Caco-2 (cell line): ENCODE data around the gene ZNF839. TPM values are rescaled to one million over a fixed set of nuclear protein-coding genes. Genes with fewer than 3 reads are reported as not detected.
"Not testable (repeated sequence)": the region's sequence is repeated elsewhere in the genome, so short reads cannot be mapped to it uniquely, and the experiment has no call there.

Source experiments
- BruUV-seq: library from RNA; stranded (reverse); fragments of 400-500 nt; replicated peaks from 2 replicates; lab custom pipeline; 2021; lab: Mats Ljungman, UMichigan
- CTCF ChIA-PET: fragments of 300-600 bp; sonication (Branson Sonifier 250); formaldehyde crosslinking; loops from one replicate; lab custom pipeline; 2022; ENCODE audit warnings: antibody characterized with exemption; lab: Charles Lee
- POLR2A ChIA-PET: fragments of 300-600 bp; sonication (Branson Sonifier 250); formaldehyde crosslinking; loops from one replicate; lab custom pipeline; 2022; ENCODE audit warnings: antibody characterized with exemption; lab: Charles Lee
- DNase-seq, 2 experiments: peaks; one replicate each; pipeline versions ENCODE4 v3.0.0 to v3.0.0-alpha.2; 2020 to 2022
- H3K27me3 ChIP-seq: replicated peaks from 2 replicates; pipeline ENCODE4 v1.6.0; 2011; ENCODE audit warnings: low read length; ENCODE audit not compliant: control insufficient read depth, insufficient read depth
- H3K36me3 ChIP-seq: 2 replicates; pipeline ENCODE4 v1.5.1; 2011; ENCODE audit warnings: low read length; ENCODE audit not compliant: control insufficient read depth, insufficient read depth
- H3K4me1 ChIP-seq: fragments of 250-450 bp; sonication (Bioruptor Pico); 2 replicates; pipeline ENCODE4 v1.5.1; 2020; ENCODE audit warnings: mild to moderate bottlenecking
- H3K4me3 ChIP-seq: 2 replicates; pipeline ENCODE4 v1.5.1; 2011; ENCODE audit warnings: low read depth, mild to moderate bottlenecking, control low read depth, low read length
- H3K9me3 ChIP-seq: fragments of 250-450 bp; sonication (Bioruptor Pico); 2 replicates; pipeline ENCODE4 v1.5.1; 2020; ENCODE audit warnings: mild to moderate bottlenecking, moderate library complexity
- H3K27ac Mint-ChIP-seq: one replicate; pipeline ENCODE4 v1.8.0; 2022; ENCODE audit warnings: mixed read lengths; ENCODE audit not compliant: unreplicated experiment
- H3K27me3 Mint-ChIP-seq: one replicate; pipeline ENCODE4 v1.8.0; 2022; ENCODE audit warnings: mixed read lengths; ENCODE audit not compliant: insufficient read depth, unreplicated experiment
- H3K36me3 Mint-ChIP-seq: one replicate; pipeline ENCODE4 v1.8.0; 2022; ENCODE audit warnings: mild to moderate bottlenecking, mixed read lengths; ENCODE audit not compliant: insufficient read depth, unreplicated experiment
- H3K4me1 Mint-ChIP-seq: one replicate; pipeline ENCODE4 v1.8.0; 2022; ENCODE audit warnings: low read depth, mixed read lengths; ENCODE audit not compliant: unreplicated experiment
- H3K4me3 Mint-ChIP-seq: one replicate; pipeline ENCODE4 v1.8.0; 2022; ENCODE audit warnings: mild to moderate bottlenecking, moderate library complexity, mixed read lengths; ENCODE audit not compliant: unreplicated experiment
- H3K9me3 Mint-ChIP-seq: one replicate; pipeline ENCODE4 v1.8.0; 2022; ENCODE audit warnings: mixed read lengths; ENCODE audit not compliant: unreplicated experiment
- intact Hi-C: fragments of 100-400 bp; cut with micrococcal nuclease; formaldehyde crosslinking; loops from one replicate; pipeline ENCODE4 v1.10.0; 2022; ENCODE audit not compliant: unreplicated experiment
- total RNA-seq: library from RNA; stranded (reverse); gene quantifications from 2 replicates; pipeline ENCODE4 v1.2.3, GENCODE V29; 2022
- TF ChIP-seq, protein P1 (sequence below), 2 experiments: fragments of 200-600 bp in 1 of 2; IDR thresholded peaks; 1 replicate in 1 of 2; 2 replicates in 1 of 2; pipeline versions ENCODE4 v1.5.1 to v1.8.0; 2011 to 2022; ENCODE audit warnings: antibody characterized with exemption in 1 of 2, control low read depth in 1 of 2, inconsistent platforms in 1 of 2, low read depth in 1 of 2, low read length in 1 of 2, mild to moderate bottlenecking in 1 of 2, moderate library complexity in 1 of 2; ENCODE audit not compliant: insufficient read depth in 1 of 2, severe bottlenecking in 1 of 2, unreplicated experiment in 1 of 2

ZNF839 gene
- total RNA-seq, 1 experiment from 2014 or later, result 11.9 TPM

DNA sequence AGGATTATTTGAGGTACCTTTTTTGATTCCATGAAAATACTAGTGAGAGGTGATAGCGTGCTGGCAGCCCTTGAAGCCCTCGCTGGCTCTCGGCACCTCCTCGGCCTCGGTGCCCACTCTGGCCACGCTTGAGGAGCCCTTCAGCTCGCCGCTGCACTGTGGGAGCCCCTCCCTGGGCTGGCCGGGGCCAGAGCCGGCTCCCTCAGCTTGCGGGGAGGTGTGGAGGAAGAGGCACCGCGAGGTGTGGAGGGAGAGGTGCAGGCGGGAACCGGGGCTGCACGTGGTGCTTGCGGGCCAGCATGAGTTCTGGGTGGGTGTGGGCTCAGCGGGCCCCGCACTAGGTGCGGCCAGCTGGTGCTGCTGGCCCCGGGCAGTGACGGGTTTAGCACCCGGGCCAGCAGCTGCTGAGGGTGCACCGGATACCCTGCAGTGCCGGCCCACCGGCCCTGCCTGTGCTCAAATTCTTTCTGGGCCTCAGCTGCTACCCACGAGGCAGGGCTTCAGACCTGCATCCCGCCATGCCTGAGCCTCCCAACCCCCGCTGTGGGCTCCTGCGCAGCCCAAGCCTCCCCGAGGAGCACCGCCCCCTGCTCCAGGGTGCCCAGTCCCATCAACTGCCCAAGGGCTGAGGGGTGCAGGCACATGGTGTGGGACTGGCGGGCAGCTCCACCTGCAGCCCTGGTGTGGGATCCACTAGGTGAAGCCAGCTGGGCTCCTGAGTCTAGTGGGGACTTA lies 21.9 kb upstream of the ZNF839 start:
- no TSS peak for BruUV-seq
- Mint-ChIP-seq H3K27ac (no peak overlapping the region), H3K9me3 (no peaks in the 10 kb centered on the region), H3K36me3 (no peaks in the 10 kb centered on the region), H3K4me1 (no peaks in the 10 kb centered on the region), H3K4me3 (no peak overlapping the region), H3K27me3 (no peaks in the 10 kb centered on the region)
- Histone ChIP-seq H3K27me3 (no peaks in the 10 kb centered on the region), H3K4me3 (no peak overlapping the region), H3K9me3 (no peaks in the 10 kb centered on the region), H3K4me1 (no peaks in the 10 kb centered on the region), H3K36me3 (no peaks in the 10 kb centered on the region)
- CTCF ChIA-PET, result no interaction called here
- TF ChIP-seq, protein P1, sequence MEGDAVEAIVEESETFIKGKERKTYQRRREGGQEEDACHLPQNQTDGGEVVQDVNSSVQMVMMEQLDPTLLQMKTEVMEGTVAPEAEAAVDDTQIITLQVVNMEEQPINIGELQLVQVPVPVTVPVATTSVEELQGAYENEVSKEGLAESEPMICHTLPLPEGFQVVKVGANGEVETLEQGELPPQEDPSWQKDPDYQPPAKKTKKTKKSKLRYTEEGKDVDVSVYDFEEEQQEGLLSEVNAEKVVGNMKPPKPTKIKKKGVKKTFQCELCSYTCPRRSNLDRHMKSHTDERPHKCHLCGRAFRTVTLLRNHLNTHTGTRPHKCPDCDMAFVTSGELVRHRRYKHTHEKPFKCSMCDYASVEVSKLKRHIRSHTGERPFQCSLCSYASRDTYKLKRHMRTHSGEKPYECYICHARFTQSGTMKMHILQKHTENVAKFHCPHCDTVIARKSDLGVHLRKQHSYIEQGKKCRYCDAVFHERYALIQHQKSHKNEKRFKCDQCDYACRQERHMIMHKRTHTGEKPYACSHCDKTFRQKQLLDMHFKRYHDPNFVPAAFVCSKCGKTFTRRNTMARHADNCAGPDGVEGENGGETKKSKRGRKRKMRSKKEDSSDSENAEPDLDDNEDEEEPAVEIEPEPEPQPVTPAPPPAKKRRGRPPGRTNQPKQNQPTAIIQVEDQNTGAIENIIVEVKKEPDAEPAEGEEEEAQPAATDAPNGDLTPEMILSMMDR (IDR thresholded peaks at IDR 0.05; ENCODE audit: insufficient read depth in 1 of 2, low read depth in 1 of 2, low read length in 1 of 2, severe bottlenecking in 1 of 2, unreplicated experiment in 1 of 2), result no peak
- intact Hi-C loops, result no loop called here
- POLR2A ChIA-PET, result interaction anchor here (0.6 kb wide), 1 partner anchor 19 kb away, joined by 3 read pairs; no protein-coding TSS in a partner anchor
- no peak for DNase-seq

DNA sequence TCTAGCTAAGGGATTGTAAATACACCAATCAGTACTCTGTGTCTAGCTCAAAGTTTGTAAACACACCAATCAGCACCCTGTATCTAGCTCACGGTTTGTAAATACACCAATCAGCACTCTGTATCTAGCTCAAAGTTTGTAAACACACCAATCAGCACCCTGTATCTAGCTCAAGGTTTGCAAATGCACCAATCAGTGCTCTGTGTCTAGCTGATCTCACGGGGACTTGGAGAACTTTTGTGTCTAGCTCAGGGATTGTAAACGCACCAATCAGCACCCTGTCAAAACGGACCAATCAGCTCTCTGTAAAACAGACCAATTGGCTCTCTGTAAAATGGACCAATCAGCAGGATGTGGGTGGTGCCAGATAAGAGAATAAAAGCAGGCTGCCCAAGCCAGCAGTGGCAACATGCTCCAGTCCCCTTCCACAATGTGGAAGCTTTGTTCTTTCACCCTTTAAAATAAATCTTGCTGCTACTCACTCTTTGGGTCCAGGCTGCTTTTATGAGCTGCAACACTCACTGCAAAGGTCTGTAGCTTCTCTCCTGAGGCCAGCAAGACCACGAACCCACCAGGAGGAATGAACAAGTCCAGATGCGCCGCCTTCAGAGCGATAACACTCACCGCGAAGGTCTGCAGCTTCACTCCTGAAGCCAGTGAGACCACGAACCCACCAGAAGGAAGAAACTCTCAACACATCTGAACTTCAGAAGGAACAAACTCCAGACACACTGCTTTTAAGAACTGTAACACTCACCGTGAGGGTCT lies 21.1 kb upstream of the ZNF839 start:
- H3K4me1 Mint-ChIP-seq, H3K36me3 ChIP-seq, CTCF ChIA-PET, DNase-seq, H3K27me3 Mint-ChIP-seq, intact Hi-C loops, H3K9me3 Mint-ChIP-seq, H3K27me3 ChIP-seq, H3K36me3 Mint-ChIP-seq, H3K4me3 Mint-ChIP-seq, BruUV-seq, H3K4me3 ChIP-seq, H3K4me1 ChIP-seq, H3K9me3 ChIP-seq, H3K27ac Mint-ChIP-seq, POLR2A ChIA-PET: not testable (repeated sequence)

DNA sequence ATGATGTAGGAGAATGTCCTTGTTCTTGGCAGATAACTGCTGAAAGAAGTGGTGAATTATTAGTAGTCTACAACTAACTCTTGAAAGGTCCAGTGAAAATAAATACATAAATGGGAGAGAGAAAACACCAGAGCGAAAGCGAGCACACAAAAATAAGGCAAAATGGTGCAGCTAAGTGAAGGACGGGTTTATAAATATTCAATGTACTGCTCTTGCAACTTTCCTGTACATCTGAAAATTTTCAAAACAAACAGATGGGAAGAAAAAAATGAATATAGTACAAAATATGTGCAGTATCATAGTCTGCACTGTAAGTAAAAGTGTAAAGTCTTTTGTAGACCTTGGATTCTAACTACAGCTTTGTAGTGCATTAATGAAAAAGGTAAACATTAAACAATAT lies 15.9 kb upstream of the ZNF839 start:
- POLR2A ChIA-PET, result no interaction called here
- CTCF ChIA-PET, result no interaction called here

More for the DNA sequence above, 15.9 kb upstream of the ZNF839 start:
- Mint-ChIP-seq H3K9me3 (no peaks in the 10 kb centered on the region), H3K27me3 (peaks cover 9% of the 10 kb centered on the region), H3K4me3 (peak overlapping the region; percentile 66), H3K27ac (peak overlapping the region; percentile 55), H3K36me3 (peaks cover 7% of the 10 kb centered on the region), H3K4me1 (no peaks in the 10 kb centered on the region)
- H3K36me3 ChIP-seq, result no peaks in the 10 kb centered on the region
- H3K27me3 ChIP-seq, result no peaks in the 10 kb centered on the region
- no peak overlapping the region for H3K4me3 ChIP-seq
- DNase-seq, result no peak
- 0 out of 2 replicates have a peak, but pooled peaks cover 3% of the 10 kb centered on the region for H3K4me1 ChIP-seq
- intact Hi-C loops, result loop anchor here (2.0 kb wide), 1 partner anchor 69 kb away; no protein-coding TSS in a partner anchor
- no peaks in the 10 kb centered on the region for H3K9me3 ChIP-seq
- TF ChIP-seq, protein P1 (IDR thresholded peaks at IDR 0.05; ENCODE audit: insufficient read depth in 1 of 2, low read depth in 1 of 2, low read length in 1 of 2, severe bottlenecking in 1 of 2, unreplicated experiment in 1 of 2), result no peak
- BruUV-seq, result no TSS peak
